DOHH2 (cell line): Measurements from ENCODE around the gene SEC16A.
"Not testable (repeated sequence)": the region's sequence is repeated elsewhere in the genome, so short reads cannot be mapped to it uniquely, and the experiment has no call there.

Source experiments
- EZH2phosphoT487 ChIP-seq: fragments of 200-600 bp; sonication (generic); IDR thresholded peaks from 2 replicates; pipeline ENCODE4 v1.6.1; 2017; ENCODE audit warnings: borderline replicate concordance, mild to moderate bottlenecking, antibody characterized with exemption, low read length, moderate library complexity, mixed read lengths
- TF ChIP-seq, protein P1 (sequence below): fragments of 200-600 bp; sonication (generic); IDR thresholded peaks from one replicate; pipeline ENCODE4 v1.5.1; 2014; ENCODE audit warnings: antibody characterized with exemption, mild to moderate bottlenecking, low read depth, low read length; ENCODE audit not compliant: poor library complexity, severe bottlenecking

DNA sequence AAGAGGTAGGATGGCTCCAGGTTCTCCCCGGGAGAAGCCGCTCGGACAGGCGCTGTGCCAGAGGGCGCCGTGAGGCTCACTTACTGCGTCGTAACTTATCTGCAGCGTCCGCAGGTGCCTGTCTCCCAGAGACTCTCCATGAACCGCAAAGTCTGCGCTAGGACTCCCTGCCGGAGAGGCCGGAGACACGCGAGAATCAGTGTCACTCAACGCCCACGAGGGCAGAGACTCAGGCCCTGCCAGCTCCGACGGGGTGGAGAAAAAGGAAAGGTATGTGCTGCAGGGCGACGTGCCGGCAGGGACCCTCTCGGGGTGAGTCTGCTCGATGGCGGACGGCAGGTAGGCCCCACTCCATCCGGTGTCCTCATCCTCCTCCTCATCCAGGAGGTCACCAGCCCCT lies 75.8 kb downstream of the SEC16A start:
- TF ChIP-seq, protein P1, sequence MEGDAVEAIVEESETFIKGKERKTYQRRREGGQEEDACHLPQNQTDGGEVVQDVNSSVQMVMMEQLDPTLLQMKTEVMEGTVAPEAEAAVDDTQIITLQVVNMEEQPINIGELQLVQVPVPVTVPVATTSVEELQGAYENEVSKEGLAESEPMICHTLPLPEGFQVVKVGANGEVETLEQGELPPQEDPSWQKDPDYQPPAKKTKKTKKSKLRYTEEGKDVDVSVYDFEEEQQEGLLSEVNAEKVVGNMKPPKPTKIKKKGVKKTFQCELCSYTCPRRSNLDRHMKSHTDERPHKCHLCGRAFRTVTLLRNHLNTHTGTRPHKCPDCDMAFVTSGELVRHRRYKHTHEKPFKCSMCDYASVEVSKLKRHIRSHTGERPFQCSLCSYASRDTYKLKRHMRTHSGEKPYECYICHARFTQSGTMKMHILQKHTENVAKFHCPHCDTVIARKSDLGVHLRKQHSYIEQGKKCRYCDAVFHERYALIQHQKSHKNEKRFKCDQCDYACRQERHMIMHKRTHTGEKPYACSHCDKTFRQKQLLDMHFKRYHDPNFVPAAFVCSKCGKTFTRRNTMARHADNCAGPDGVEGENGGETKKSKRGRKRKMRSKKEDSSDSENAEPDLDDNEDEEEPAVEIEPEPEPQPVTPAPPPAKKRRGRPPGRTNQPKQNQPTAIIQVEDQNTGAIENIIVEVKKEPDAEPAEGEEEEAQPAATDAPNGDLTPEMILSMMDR = not testable (repeated sequence)
- TF ChIP-seq EZH2phosphoT487 = not testable (repeated sequence)
